Sigmoid colon (tissue), 7 donors: Measurements from ENCODE around the gene EGR2. TPM values are rescaled to one million over a fixed set of nuclear protein-coding genes. Genes with fewer than 3 reads are reported as not detected.
"Not testable (repeated sequence)": the region's sequence is repeated elsewhere in the genome, so short reads cannot be mapped to it uniquely, and the experiment has no call there.

Experiments used
- DNase-seq: peaks from one replicate; pipeline ENCODE4 v3.0.0-alpha.2; 2019
- H3K27ac ChIP-seq, 4 donors: fragments of 200-600 bp; sonication (generic); one replicate each; pipeline ENCODE4 v1.5.1; 2016 to 2019; ENCODE audit warnings: mild to moderate bottlenecking in 1 of 4
- H3K27me3 ChIP-seq, 3 donors: fragments of 200-600 bp; sonication (generic); one replicate each; pipeline ENCODE4 v1.5.1; 2019; ENCODE audit warnings: mild to moderate bottlenecking in 1 of 3
- H3K36me3 ChIP-seq, 4 donors: fragments of 200-600 bp; sonication (generic); one replicate each; pipeline ENCODE4 v1.5.1; 2016 to 2019
- H3K4me1 ChIP-seq, 4 donors: fragments of 200-600 bp; sonication (generic); one replicate each; pipeline ENCODE4 v1.5.1; 2017 to 2019
- H3K4me3 ChIP-seq, 4 donors: fragments of 200-600 bp; sonication (generic); one replicate each; pipeline ENCODE4 v1.5.1; 2017 to 2019; ENCODE audit warnings: mild to moderate bottlenecking in 2 of 4, moderate library complexity in 1 of 4
- H3K9me3 ChIP-seq, 4 donors: fragments of 200-600 bp in 3 of 4; sonication (generic) in 3 of 4; one replicate each; pipeline versions ENCODE4 v1.5.1 to v1.6.1; 2013 to 2019
- CTCF ChIP-seq, 4 experiments: fragments of 450-650 bp in 3 of 4; fragments of 200-600 bp in 1 of 4; IDR thresholded peaks; one replicate each; pipeline ENCODE4 v1.5.1; 2016 to 2019; ENCODE audit warnings: antibody characterized with exemption in 4 of 4, mild to moderate bottlenecking in 3 of 4, moderate library complexity in 2 of 4
- EP300 ChIP-seq, 4 donors: sonication (generic); formaldehyde crosslinking; IDR thresholded peaks; one replicate each; pipeline ENCODE4 v1.6.1; 2017; ENCODE audit warnings: antibody characterized with exemption in 4 of 4
- POLR2A ChIP-seq, 2 donors: fragments of 450-650 bp; IDR thresholded peaks; one replicate each; pipeline ENCODE4 v1.6.1; 2016; ENCODE audit warnings: antibody characterized with exemption in 2 of 2, mild to moderate bottlenecking in 2 of 2, moderate library complexity in 2 of 2
- POLR2AphosphoS5 ChIP-seq, 4 donors: sonication (generic); formaldehyde crosslinking; IDR thresholded peaks; one replicate each; pipeline ENCODE4 v1.6.1; 2017; ENCODE audit warnings: antibody characterized with exemption in 4 of 4
- WGBS, 2 donors: extraction: QIAGEN DNeasy Blood & Tissue Kit; methylation state at CpG; one replicate each; pipeline ENCODE4 v1.1.7; 2013; 5-methylcytosine and 5-hydroxymethylcytosine counted together
- intact Hi-C: fragments of 100-400 bp; cut with DNase I; formaldehyde crosslinking; loops from one replicate; pipeline ENCODE4 v1.15.1; 2023
- polyA plus RNA-seq, 3 donors: library from polyadenylated mRNA; stranded (reverse); fragments of 200-250 nt; gene quantifications; one replicate each; pipeline ENCODE4 v1.2.3, GENCODE V29; 2013
- total RNA-seq, 4 donors: library from RNA; depleted of rRNA; stranded (reverse); fragments of >200 nt; gene quantifications; one replicate each; pipeline ENCODE4 v1.1.0, GENCODE V29; 2016
- donor health status: healthy with polysubstance abuse.
- donor health status: Bipolar disorder and iron deficiency.
- donor health status: healthy.

EGR2 gene
- total and polyA plus RNA-seq, 7 donors: 0.23 to 3.4 (median 1.8) TPM

- no peak for TF ChIP-seq CTCF (IDR thresholded peaks at IDR 0.05)
- no peak for TF ChIP-seq EP300 (IDR thresholded peaks at IDR 0.05)
- no peak for TF ChIP-seq POLR2AphosphoS5 (IDR thresholded peaks at IDR 0.05)
- no peak for TF ChIP-seq POLR2A (IDR thresholded peaks at IDR 0.05)
- WGBS, 2 donors: 66 to 86% methylated on average over 2 of the region's 2 CpGs
Measured at GRCh38 chr10:62790571-62790970, 25.6 kb downstream of the EGR2 start.

GRCh38 chr10:62790019-62790555, 26.1 kb downstream of the EGR2 start:
- intact Hi-C loops: no loop called here
- Histone ChIP-seq H3K9me3 (peaks cover 0 to 2% (median 0%) of the 10 kb centered on the region in 4 donors), H3K36me3 (no peaks in the 10 kb centered on the region), H3K27ac (no peak overlapping the region), H3K27me3 (no peaks in the 10 kb centered on the region), H3K4me1 (peaks cover 0 to 8% (median 0%) of the 10 kb centered on the region in 4 donors), H3K4me3 (no peak overlapping the region)
- DNase-seq: no peak
- 75 to 81% methylated on average over 14 of the region's 14 CpGs for WGBS, 2 donors
- no peak for TF ChIP-seq POLR2A (IDR thresholded peaks at IDR 0.05)
- no peak for TF ChIP-seq EP300 (IDR thresholded peaks at IDR 0.05)
- no peak for TF ChIP-seq POLR2AphosphoS5 (IDR thresholded peaks at IDR 0.05)
- no peak for TF ChIP-seq CTCF (IDR thresholded peaks at IDR 0.05)

More at GRCh38 chr10:62790571-62790970, 25.6 kb downstream of the EGR2 start:
- Histone ChIP-seq H3K27me3 (no peaks in the 10 kb centered on the region), H3K4me3 (no peak overlapping the region), H3K27ac (no peak overlapping the region), H3K36me3 (no peaks in the 10 kb centered on the region), H3K4me1 (peaks cover 0 to 8% (median 0%) of the 10 kb centered on the region in 4 donors), H3K9me3 (no peaks in the 10 kb centered on the region)
- intact Hi-C loops: no loop called here
- DNase-seq: no peak

- Histone ChIP-seq H3K36me3 (no peaks in the 10 kb centered on the region), H3K27ac (peak overlapping the region in 1 of 4 donors; percentile 34), H3K27me3 (no peaks in the 10 kb centered on the region), H3K4me1 (peaks cover 0 to 8% (median 0%) of the 10 kb centered on the region in 4 donors), H3K9me3 (peaks cover 0 to 4% (median 0%) of the 10 kb centered on the region in 4 donors), H3K4me3 (no peak overlapping the region)
- DNase-seq: no peak
- WGBS, 2 donors: 67 to 70% methylated on average over 9 of the region's 9 CpGs
- intact Hi-C loops: no loop called here
- TF ChIP-seq POLR2A (IDR thresholded peaks at IDR 0.05): no peak
- no peak for TF ChIP-seq EP300 (IDR thresholded peaks at IDR 0.05)
- no peak for TF ChIP-seq POLR2AphosphoS5 (IDR thresholded peaks at IDR 0.05)
- no peak for TF ChIP-seq CTCF (IDR thresholded peaks at IDR 0.05)
Measured at GRCh38 chr10:62788861-62789467, 27.2 kb downstream of the EGR2 start.

GRCh38 chr10:62788285-62788684, 27.9 kb downstream of the EGR2 start:
- WGBS, 2 donors: 58 to 83% methylated on average over 2 of the region's 2 CpGs
- DNase-seq, H3K36me3 ChIP-seq, H3K9me3 ChIP-seq, H3K4me3 ChIP-seq, H3K4me1 ChIP-seq, H3K27ac ChIP-seq, H3K27me3 ChIP-seq, intact Hi-C loops: not testable (repeated sequence)

GRCh38 chr10:62784537-62784936, 31.6 kb downstream of the EGR2 start:
- WGBS, 2 donors: 90 to 98% methylated on average over 3 of the region's 3 CpGs
- DNase-seq, intact Hi-C loops, H3K4me3 ChIP-seq, H3K4me1 ChIP-seq, H3K9me3 ChIP-seq, H3K27ac ChIP-seq, H3K36me3 ChIP-seq, H3K27me3 ChIP-seq: not testable (repeated sequence)
